ENCODE measurements around the gene MCTP1. TPM values are rescaled to one million over a fixed set of nuclear protein-coding genes. Genes with fewer than 3 reads are reported as not detected.
A peak's percentile ranks its signal among the peaks of the same experiment; 100 is the strongest.

Gene MCTP1
- total and polyA plus RNA-seq, 5 donors = 0.84 to 5.7 (median 4.7) TPM

DNA sequence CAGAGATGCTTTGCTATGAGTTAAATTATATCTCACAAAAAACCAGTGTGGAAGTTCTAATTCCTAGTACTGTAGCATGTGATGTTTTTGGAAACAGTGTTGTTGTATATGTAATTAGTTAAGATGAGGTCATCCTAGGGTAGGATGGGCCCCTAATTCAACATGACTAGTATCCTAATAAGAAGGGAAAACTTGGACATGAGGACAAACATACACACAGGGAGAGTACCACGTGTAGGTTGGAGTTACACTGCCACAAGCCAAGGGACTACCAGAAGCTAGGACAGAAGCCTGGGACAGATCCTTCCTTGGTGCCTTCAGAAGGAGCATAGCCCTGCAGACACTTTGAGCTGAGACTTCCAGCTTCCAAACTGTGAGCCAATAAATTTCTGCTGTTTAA, 234.2 kb downstream of the MCTP1 start:
- no peaks in the 10 kb centered on the region for H3K4me1 ChIP-seq (ENCODE audit: control insufficient read depth, insufficient read depth, low read length)
- WGBS = 62% methylated on average over 1 of the region's 1 CpG
- no peak overlapping the region for H3K27ac ChIP-seq (ENCODE audit: low read length)
- no peaks in the 10 kb centered on the region for H3K9me3 ChIP-seq (ENCODE audit: control insufficient read depth, low read length)
- no peak overlapping the region for H3K4me3 ChIP-seq (ENCODE audit: low read length)
- no peaks in the 10 kb centered on the region for H3K27me3 ChIP-seq (ENCODE audit: control insufficient read depth, insufficient read depth)
- DNase-seq = no peak
- no peak for ATAC-seq
- intact Hi-C loops (cut with DNase I) = no loop called here

DNA sequence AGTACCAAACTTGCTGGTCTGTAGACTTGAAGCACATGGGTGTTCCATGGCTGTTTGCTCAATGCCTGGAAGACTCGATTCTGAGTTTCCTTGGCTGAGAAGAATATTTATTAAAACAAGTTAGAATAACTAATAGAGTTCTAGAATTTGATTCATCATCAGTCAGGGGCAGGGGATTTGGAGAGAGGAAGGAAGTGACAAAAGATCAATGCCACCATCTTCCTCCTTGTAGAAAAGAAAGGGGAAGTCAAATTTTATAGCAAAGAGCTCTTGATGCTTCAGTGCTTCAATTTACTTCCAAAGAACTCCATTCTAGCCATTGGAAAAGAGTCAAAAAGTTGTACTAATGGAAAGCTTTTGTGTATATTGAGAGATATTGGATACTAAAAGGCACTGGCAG, 236.3 kb downstream of the MCTP1 start:
- 85% methylated on average over 1 of the region's 1 CpG for WGBS
- DNase-seq = no peak
- intact Hi-C loops (cut with DNase I) = no loop called here
- no peaks in the 10 kb centered on the region for H3K27me3 ChIP-seq (ENCODE audit: control insufficient read depth, insufficient read depth)
- ATAC-seq = no peak
- no peak overlapping the region for H3K27ac ChIP-seq (ENCODE audit: low read length)
- no peak overlapping the region for H3K4me3 ChIP-seq (ENCODE audit: low read length)
- no peaks in the 10 kb centered on the region for H3K9me3 ChIP-seq (ENCODE audit: control insufficient read depth, low read length)
- no peaks in the 10 kb centered on the region for H3K4me1 ChIP-seq (ENCODE audit: control insufficient read depth, insufficient read depth, low read length)

DNA sequence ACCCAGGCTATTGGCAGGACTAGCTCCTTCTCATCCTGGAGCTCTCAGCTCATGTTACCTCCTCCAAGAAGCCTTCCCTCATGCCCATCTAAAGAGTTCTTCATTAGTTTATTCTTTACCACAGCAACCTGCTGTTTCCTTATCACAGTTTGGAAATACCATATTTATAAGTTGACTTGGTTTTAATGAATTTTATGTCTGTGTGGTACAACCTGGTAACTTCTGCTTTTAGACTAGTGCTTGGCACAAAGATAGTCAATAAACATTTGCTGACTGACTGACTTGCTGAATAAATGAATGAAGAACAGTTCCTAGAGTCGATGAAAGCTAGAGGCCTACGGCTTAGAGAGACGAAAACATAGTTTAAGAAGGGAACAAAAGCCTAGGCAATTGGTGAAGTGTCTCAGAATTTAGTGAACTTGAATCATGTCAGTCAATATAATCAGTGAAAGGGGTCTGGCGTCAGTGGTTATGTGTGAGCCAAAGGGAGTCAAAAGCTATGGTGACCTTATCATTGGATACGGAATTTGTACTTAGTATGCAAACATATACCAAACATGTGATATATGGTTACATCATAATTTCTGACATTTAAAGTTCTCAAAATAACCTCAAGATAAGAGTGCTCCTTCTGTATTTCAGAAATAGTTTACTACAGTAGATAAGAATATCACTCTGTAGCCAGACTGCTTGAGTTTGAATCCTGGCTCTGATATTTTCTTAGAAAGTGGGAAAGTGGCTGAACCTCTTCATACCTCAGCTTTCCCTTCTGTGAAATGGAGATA, 239.5 kb downstream of the MCTP1 start:
- no peak overlapping the region for H3K27ac ChIP-seq (ENCODE audit: low read length)
- no peak for DNase-seq
- WGBS = 43% methylated on average over 5 of the region's 5 CpGs
- no peak for ATAC-seq
- no peak overlapping the region for H3K4me3 ChIP-seq (ENCODE audit: low read length)
- intact Hi-C loops (cut with DNase I) = no loop called here
- no peaks in the 10 kb centered on the region for H3K27me3 ChIP-seq (ENCODE audit: control insufficient read depth, insufficient read depth)
- no peaks in the 10 kb centered on the region for H3K4me1 ChIP-seq (ENCODE audit: control insufficient read depth, insufficient read depth, low read length)
- no peaks in the 10 kb centered on the region for H3K9me3 ChIP-seq (ENCODE audit: control insufficient read depth, low read length)

DNA sequence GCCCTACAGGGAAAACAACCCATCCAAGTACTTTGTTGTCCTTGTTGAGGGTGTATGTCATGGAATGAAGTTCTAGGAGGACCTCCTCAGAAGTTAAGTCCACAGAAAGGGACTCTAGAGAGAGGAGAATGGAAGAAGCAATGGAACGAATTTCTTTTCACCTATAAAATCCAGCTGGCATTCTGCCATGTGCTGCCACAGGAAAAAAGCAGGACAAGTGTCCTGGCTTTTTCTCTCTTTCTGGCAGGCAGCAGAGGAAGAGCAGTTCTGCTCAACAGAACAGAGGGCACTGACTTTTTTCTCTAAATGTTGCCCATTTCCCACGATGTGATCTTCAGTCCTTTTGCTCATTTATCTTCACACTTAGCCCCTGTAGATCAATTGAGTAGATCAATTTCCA, 240.8 kb downstream of the MCTP1 start:
- WGBS = 64% methylated on average over 2 of the region's 2 CpGs
- Histone ChIP-seq H3K27ac (ENCODE audit: low read length) (no peak overlapping the region), H3K27me3 (ENCODE audit: control insufficient read depth, insufficient read depth) (no peaks in the 10 kb centered on the region), H3K4me3 (ENCODE audit: low read length) (no peak overlapping the region), H3K9me3 (ENCODE audit: control insufficient read depth, low read length) (no peaks in the 10 kb centered on the region), H3K4me1 (ENCODE audit: control insufficient read depth, insufficient read depth, low read length) (no peaks in the 10 kb centered on the region)
- DNase-seq (no peak), ATAC-seq (no peak)
- intact Hi-C loops (cut with DNase I) = no loop called here

DNA sequence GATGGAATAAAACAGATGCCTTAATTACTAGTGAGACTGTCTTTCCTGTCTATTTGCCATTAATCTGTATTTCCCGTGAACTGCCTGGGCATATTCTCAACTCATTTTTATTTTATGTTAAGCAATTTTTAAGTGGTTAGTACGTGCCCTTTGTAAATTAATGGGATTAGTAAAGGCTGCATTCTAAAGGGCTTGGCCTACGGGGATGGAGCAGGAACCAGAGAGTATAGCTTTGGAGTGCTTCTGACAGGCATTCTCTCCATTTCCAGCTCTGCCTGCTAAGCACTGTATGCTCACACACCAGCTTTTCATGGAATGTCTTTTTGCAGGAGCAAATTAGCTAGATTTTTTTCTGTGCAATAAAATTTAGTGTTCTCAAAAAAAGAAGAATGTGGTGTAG, 241.2 kb downstream of the MCTP1 start:
- no peak overlapping the region for H3K27ac ChIP-seq (ENCODE audit: low read length)

DNA sequence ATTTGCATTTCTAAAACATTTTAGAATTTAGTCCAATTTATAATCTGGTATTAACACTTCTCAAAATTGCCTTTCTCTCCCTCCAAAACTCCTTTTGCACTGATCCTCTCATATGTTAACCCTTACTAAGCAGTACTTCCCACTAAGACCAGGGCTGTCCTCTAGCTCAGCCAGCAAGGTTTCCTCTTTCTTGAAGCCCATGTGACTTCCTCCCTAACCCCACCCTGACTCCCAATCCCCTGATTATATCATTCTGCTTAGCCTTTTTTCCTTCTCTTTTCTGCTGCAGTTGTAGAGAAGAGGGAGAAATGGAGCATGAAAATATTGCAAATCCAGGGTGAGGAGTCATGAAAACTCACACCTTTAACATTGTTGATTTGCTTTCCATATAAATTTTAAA, 241.7 kb downstream of the MCTP1 start:
- Histone ChIP-seq H3K27me3 (ENCODE audit: control insufficient read depth, insufficient read depth) (no peaks in the 10 kb centered on the region), H3K4me3 (ENCODE audit: low read length) (no peak overlapping the region), H3K9me3 (ENCODE audit: control insufficient read depth, low read length) (no peaks in the 10 kb centered on the region), H3K4me1 (ENCODE audit: control insufficient read depth, insufficient read depth, low read length) (no peaks in the 10 kb centered on the region), H3K27ac (ENCODE audit: low read length) (no peak overlapping the region)
- ATAC-seq (peak; percentile 59 to 72), DNase-seq (no peak)
- intact Hi-C loops (cut with DNase I) = no loop called here

More for the DNA sequence above, 241.2 kb downstream of the MCTP1 start:
- intact Hi-C loops (cut with DNase I) = no loop called here
- Histone ChIP-seq H3K9me3 (ENCODE audit: control insufficient read depth, low read length) (no peaks in the 10 kb centered on the region), H3K27me3 (ENCODE audit: control insufficient read depth, insufficient read depth) (no peaks in the 10 kb centered on the region), H3K4me3 (ENCODE audit: low read length) (no peak overlapping the region), H3K4me1 (ENCODE audit: control insufficient read depth, insufficient read depth, low read length) (no peaks in the 10 kb centered on the region)
- no peak for DNase-seq
- ATAC-seq = no peak
- WGBS = 65% methylated on average over 3 of the region's 3 CpGs

DNA sequence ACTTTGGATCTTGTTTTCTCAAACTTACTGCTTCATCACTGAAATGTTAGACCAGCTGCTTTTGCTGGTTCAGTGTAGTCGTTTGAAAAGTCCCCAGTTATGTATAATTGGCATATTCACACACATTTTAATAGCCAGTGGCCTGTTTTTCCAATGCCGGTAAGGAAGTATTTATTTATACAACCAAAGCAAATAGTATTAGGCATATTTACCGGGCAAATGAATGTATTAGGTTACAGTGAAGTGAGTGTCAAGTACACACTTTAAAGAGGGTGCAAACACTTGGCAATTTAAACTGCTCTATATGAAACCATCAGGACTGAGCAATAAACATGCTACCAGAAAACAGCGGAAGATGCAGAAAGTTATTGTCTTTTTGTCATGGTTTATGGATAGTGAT, 242.9 kb downstream of the MCTP1 start:
- H3K4me1 ChIP-seq (ENCODE audit: control insufficient read depth, insufficient read depth, low read length) = no peaks in the 10 kb centered on the region
- no peak for ATAC-seq
- no peak overlapping the region for H3K27ac ChIP-seq (ENCODE audit: low read length)
- WGBS = 70% methylated on average over 4 of the region's 4 CpGs
- intact Hi-C loops (cut with DNase I) = no loop called here
- H3K27me3 ChIP-seq (ENCODE audit: control insufficient read depth, insufficient read depth) = no peaks in the 10 kb centered on the region
- H3K9me3 ChIP-seq (ENCODE audit: control insufficient read depth, low read length) = no peaks in the 10 kb centered on the region
- no peak for DNase-seq
- H3K4me3 ChIP-seq (ENCODE audit: low read length) = no peak overlapping the region

DNA sequence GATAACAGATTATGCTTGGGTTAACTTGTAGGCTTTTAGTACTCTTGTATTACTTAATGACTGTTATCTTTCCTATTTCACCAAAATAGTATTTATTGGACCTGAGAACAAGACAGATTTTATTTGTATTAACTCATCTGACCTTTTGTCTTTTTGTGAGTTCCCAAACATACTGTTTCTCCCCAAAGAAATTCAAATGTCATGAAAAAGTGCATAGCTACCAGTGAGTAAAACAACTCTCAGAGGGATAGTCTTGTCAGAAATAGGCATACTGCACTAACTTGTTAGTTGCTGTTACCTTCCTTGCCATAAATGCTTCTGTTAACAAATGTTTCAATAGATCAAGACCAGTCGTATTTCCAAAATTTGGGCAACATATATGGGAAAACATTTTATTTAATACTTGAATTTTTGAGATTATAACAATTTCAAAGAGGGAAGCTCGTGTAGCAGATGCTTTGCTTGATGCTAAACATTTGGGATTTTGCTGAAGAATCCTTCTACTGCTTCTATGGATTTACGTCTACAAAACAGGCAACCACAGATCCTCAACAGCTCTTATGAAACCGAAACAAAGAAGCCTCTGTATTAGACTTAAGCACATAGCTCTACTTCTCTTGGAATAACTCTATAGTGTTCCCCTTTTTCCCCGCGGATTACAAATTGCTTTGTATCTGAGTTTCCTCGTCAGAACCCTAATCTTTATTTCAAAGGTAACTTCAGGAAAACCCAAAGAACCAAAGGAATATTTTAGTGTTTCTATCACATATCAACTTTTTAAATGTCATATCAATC, 248.8 kb downstream of the MCTP1 start:
- no peak overlapping the region for H3K4me3 ChIP-seq (ENCODE audit: low read length)
- H3K27me3 ChIP-seq (ENCODE audit: control insufficient read depth, insufficient read depth) = no peaks in the 10 kb centered on the region
- WGBS = 68% methylated on average over 7 of the region's 7 CpGs
- ATAC-seq = no peak
- no peaks in the 10 kb centered on the region for H3K9me3 ChIP-seq (ENCODE audit: control insufficient read depth, low read length)
- H3K27ac ChIP-seq (ENCODE audit: low read length) = no peak overlapping the region
- DNase-seq = no peak
- intact Hi-C loops (cut with DNase I) = no loop called here
- no peaks in the 10 kb centered on the region for H3K4me1 ChIP-seq (ENCODE audit: control insufficient read depth, insufficient read depth, low read length)

DNA sequence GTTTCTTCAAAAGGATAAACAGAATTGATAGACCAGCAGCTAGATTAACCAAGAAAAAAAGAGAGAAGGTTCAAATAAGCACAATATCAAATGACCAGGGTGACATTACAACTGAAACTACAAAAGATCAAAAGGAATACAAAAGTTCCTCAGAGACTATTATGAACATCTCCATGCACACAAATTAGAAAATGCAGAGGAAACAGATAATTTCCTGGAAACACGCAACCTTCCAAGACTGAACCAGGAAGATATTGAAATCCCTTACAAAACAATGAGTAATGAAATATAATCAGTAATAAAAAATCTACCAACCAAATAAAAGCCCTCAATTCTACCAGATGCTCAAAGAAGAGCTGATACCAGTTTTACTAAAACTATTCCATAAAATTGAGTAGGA, 252.1 kb downstream of the MCTP1 start:
- no peaks in the 10 kb centered on the region for H3K9me3 ChIP-seq (ENCODE audit: control insufficient read depth, low read length)
- no peak for DNase-seq
- no peaks in the 10 kb centered on the region for H3K27me3 ChIP-seq (ENCODE audit: control insufficient read depth, insufficient read depth)
- intact Hi-C loops (cut with DNase I) = no loop called here
- ATAC-seq = no peak
- H3K4me3 ChIP-seq (ENCODE audit: low read length) = no peak overlapping the region
- no peak overlapping the region for H3K27ac ChIP-seq (ENCODE audit: low read length)
- H3K4me1 ChIP-seq (ENCODE audit: control insufficient read depth, insufficient read depth, low read length) = no peaks in the 10 kb centered on the region
- WGBS = 71% methylated on average over 1 of the region's 1 CpG

DNA sequence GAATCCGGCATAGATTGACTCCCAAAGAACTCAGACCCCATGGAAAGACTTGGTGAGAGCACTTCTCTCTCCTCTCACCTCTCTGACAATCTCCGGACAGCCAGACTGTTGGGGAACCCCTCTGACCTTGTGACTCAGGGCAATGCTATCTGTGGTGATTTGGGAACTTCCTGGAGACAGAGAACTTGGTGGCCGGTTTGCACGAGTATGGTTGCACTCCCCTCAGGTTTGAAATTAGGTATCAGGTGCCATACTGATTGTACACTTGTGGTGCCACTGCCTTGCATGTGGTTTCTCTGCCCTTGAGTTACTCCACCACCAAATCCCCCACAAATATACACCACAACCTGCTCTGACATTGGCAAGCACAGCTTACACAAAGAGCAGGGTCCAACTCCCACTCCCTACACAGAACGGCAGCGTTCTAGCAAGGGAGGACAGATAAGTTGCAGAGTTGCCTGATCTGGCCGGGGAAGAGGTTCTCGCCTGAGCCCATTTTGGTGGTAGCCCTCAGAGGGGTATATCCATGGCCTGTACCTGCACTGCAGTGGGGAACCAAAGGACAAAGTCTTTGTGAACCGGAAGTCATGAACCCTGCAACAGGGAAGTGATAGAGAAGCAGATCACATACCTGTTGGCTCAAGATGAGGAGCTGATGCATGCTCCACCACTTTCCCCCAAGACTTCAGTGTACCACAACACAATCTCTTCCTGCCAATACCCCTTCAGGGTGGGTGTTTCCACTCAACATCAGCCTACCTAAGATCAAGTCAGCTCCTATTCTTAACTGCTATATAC, 255.1 kb downstream of the MCTP1 start:
- DNase-seq (no peak), ATAC-seq (no peak)
- WGBS = 81% methylated on average over 9 of the region's 9 CpGs
- H3K27me3 ChIP-seq (ENCODE audit: control insufficient read depth, insufficient read depth) = no peaks in the 10 kb centered on the region
- H3K27ac ChIP-seq (ENCODE audit: low read length) = no peak overlapping the region
- no peaks in the 10 kb centered on the region for H3K9me3 ChIP-seq (ENCODE audit: control insufficient read depth, low read length)
- H3K4me3 ChIP-seq (ENCODE audit: low read length) = no peak overlapping the region
- intact Hi-C loops (cut with DNase I) = no loop called here
- no peaks in the 10 kb centered on the region for H3K4me1 ChIP-seq (ENCODE audit: control insufficient read depth, insufficient read depth, low read length)

DNA sequence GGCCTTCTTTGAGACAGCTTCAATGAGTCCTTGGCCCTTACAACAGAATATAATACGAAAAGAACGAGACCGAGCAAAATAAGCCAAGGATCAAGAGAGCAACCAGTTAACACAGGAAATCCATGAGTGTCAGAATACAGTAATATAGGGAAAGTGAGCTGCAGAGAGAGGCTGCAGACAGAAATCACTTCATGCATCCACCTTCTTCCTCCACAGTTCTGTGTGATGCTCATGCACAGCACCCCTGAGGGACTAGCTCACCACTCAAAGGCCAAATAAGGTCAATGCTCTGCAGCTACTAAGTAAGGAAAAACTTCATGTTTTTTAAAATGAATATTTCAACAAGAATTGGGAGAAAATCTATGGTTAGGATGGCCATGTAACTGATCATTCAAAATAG, 257.1 kb downstream of the MCTP1 start:
- Histone ChIP-seq H3K27ac (ENCODE audit: low read length) (no peak overlapping the region), H3K4me1 (ENCODE audit: control insufficient read depth, insufficient read depth, low read length) (no peaks in the 10 kb centered on the region), H3K4me3 (ENCODE audit: low read length) (no peak overlapping the region), H3K9me3 (ENCODE audit: control insufficient read depth, low read length) (no peaks in the 10 kb centered on the region), H3K27me3 (ENCODE audit: control insufficient read depth, insufficient read depth) (no peaks in the 10 kb centered on the region)
- ATAC-seq (no peak), DNase-seq (no peak)
- intact Hi-C loops (cut with DNase I) = no loop called here
- WGBS = 44% methylated on average over 3 of the region's 3 CpGs
